Neural progenitor cell (in vitro differentiated cells): ENCODE data around the gene TIAM2. TPM values are rescaled to one million over a fixed set of nuclear protein-coding genes. Genes with fewer than 3 reads are reported as not detected.
"Not testable (repeated sequence)": the region's sequence is repeated elsewhere in the genome, so short reads cannot be mapped to it uniquely, and the experiment has no call there.

Experiments used
- DNase-seq: peaks from one replicate; pipeline ENCODE4 v3.0.0-alpha.2; 2016; ENCODE audit warnings: low spot score
- H2AFZ ChIP-seq: fragments of 200-600 bp; sonication (generic); replicated peaks from 2 replicates; pipeline ENCODE4 v1.6.1; 2016; ENCODE audit warnings: antibody characterized with exemption
- H3F3A ChIP-seq: fragments of 200-600 bp; sonication (generic); 2 replicates; pipeline ENCODE4 v1.6.1; 2016; ENCODE audit warnings: antibody characterized with exemption, low read depth
- H3K27ac ChIP-seq: fragments of 200-600 bp; sonication (generic); 2 replicates; pipeline ENCODE4 v1.5.1; 2016; ENCODE audit warnings: mild to moderate bottlenecking
- H3K27me3 ChIP-seq: fragments of 200-600 bp; sonication (generic); 2 replicates; pipeline ENCODE4 v1.6.1; 2016; ENCODE audit warnings: mild to moderate bottlenecking, moderate library complexity
- H3K36me3 ChIP-seq: fragments of 200-600 bp; sonication (generic); 2 replicates; pipeline ENCODE4 v1.5.1; 2016
- H3K4me1 ChIP-seq: fragments of 200-600 bp; sonication (generic); 2 replicates; pipeline ENCODE4 v1.6.1; 2016; ENCODE audit warnings: mixed run types
- H3K4me2 ChIP-seq: fragments of 200-600 bp; sonication (generic); 2 replicates; pipeline ENCODE4 v1.6.1; 2016
- H3K4me3 ChIP-seq: fragments of 200-600 bp; sonication (generic); 2 replicates; pipeline ENCODE4 v1.5.1; 2016
- H3K79me2 ChIP-seq: fragments of 200-600 bp; sonication (generic); 2 replicates; pipeline ENCODE4 v1.6.1; 2016; ENCODE audit warnings: low read depth
- H3K9ac ChIP-seq: fragments of 200-600 bp; sonication (generic); 2 replicates; pipeline ENCODE4 v1.6.1; 2016
- H3K9me3 ChIP-seq: fragments of 200-600 bp; sonication (generic); 2 replicates; pipeline ENCODE4 v1.5.1; 2016; ENCODE audit warnings: low read depth
- H4K20me1 ChIP-seq: fragments of 200-600 bp; sonication (generic); 2 replicates; pipeline ENCODE4 v1.6.1; 2016; ENCODE audit warnings: low read depth
- H3K27ac Mint-ChIP-seq: 3 replicates; pipeline ENCODE4 v1.8.0; 2021; ENCODE audit warnings: mixed read lengths
- H3K27me3 Mint-ChIP-seq: 2 replicates; pipeline ENCODE4 v1.8.0; 2022; ENCODE audit warnings: low read depth, mild to moderate bottlenecking, inconsistent platforms, moderate library complexity, mixed read lengths; ENCODE audit not compliant: insufficient read depth
- H3K36me3 Mint-ChIP-seq: 3 replicates; pipeline ENCODE4 v1.8.0; 2021; ENCODE audit warnings: mixed read lengths
- H3K4me1 Mint-ChIP-seq: 3 replicates; pipeline ENCODE4 v1.8.0; 2021; ENCODE audit warnings: mixed read lengths
- H3K4me3 Mint-ChIP-seq: 3 replicates; pipeline ENCODE4 v1.8.0; 2021; ENCODE audit warnings: mild to moderate bottlenecking, moderate library complexity, mixed read lengths
- H3K9me3 Mint-ChIP-seq: 3 replicates; pipeline ENCODE4 v1.8.0; 2020; ENCODE audit warnings: mixed read lengths
- EZH2 ChIP-seq: fragments of 200-600 bp; sonication (generic); IDR thresholded peaks from 2 replicates; pipeline ENCODE4 v1.6.1; 2017; ENCODE audit warnings: antibody characterized with exemption, mild to moderate bottlenecking, moderate library complexity
- EZH2phosphoT487 ChIP-seq: fragments of 200-600 bp; sonication (generic); IDR thresholded peaks from 2 replicates; pipeline ENCODE4 v1.6.1; 2017; ENCODE audit warnings: antibody characterized with exemption
- total RNA-seq: library from RNA; depleted of rRNA; stranded (reverse); fragments of >200 nt; gene quantifications from 2 replicates; pipeline ENCODE4 v1.2.3, GENCODE V29; 2015; ENCODE audit warnings: low replicate concordance
- TF ChIP-seq, protein P1 (sequence below): fragments of 200-600 bp; sonication (generic); IDR thresholded peaks from 2 replicates; pipeline ENCODE4 v1.5.1; 2017; ENCODE audit warnings: antibody characterized with exemption, mild to moderate bottlenecking

The TIAM2 gene
- total RNA-seq, 1 donor from 2014 or later, result 22.8 TPM

DNA sequence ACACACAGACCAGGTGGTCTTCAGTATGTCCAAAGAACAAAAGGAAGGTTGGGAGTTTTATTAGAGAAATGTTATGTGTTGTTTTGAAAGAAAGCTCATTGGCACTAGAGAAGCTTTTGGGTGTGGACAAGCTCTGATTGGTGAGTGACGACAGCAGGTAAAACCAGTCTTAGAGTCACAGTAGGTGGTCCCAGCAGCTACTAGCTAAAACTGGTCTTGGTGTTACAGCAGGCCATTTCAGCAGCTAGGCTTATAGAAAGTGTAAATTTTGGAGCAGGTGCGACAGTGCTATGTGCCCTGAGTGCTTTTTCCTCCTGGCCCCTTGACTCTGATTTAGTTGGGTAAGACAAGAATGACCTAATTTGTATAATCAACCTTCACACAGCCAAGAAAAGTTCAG, 272.3 kb downstream of the TIAM2 start:
- Mint-ChIP-seq H3K27ac (no peak overlapping the region), H3K4me1 (peaks cover 39% of the 10 kb centered on the region), H3K36me3 (peaks cover 20% of the 10 kb centered on the region), H3K9me3 (no peaks in the 10 kb centered on the region), H3K4me3 (no peak overlapping the region), H3K27me3 (peaks cover 3% of the 10 kb centered on the region)
- peaks cover 14% of the 10 kb centered on the region for H3F3A ChIP-seq
- no peaks in the 10 kb centered on the region for H3K79me2 ChIP-seq
- no peaks in the 10 kb centered on the region for H3K36me3 ChIP-seq
- H3K9me3 ChIP-seq, result no peaks in the 10 kb centered on the region
- H4K20me1 ChIP-seq, result peaks cover 7% of the 10 kb centered on the region
- no peak for DNase-seq
- H2AFZ ChIP-seq, result no peak overlapping the region
- TF ChIP-seq, protein P1, sequence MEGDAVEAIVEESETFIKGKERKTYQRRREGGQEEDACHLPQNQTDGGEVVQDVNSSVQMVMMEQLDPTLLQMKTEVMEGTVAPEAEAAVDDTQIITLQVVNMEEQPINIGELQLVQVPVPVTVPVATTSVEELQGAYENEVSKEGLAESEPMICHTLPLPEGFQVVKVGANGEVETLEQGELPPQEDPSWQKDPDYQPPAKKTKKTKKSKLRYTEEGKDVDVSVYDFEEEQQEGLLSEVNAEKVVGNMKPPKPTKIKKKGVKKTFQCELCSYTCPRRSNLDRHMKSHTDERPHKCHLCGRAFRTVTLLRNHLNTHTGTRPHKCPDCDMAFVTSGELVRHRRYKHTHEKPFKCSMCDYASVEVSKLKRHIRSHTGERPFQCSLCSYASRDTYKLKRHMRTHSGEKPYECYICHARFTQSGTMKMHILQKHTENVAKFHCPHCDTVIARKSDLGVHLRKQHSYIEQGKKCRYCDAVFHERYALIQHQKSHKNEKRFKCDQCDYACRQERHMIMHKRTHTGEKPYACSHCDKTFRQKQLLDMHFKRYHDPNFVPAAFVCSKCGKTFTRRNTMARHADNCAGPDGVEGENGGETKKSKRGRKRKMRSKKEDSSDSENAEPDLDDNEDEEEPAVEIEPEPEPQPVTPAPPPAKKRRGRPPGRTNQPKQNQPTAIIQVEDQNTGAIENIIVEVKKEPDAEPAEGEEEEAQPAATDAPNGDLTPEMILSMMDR, result no peak
- no peak for TF ChIP-seq EZH2
- TF ChIP-seq EZH2phosphoT487, result no peak
- no peak overlapping the region for H3K4me2 ChIP-seq
- H3K27me3 ChIP-seq, result no peaks in the 10 kb centered on the region
- H3K4me1 ChIP-seq, result peaks cover 24% of the 10 kb centered on the region
- H3K9ac ChIP-seq, result no peak overlapping the region
- H3K4me3 ChIP-seq, result no peak overlapping the region
- no peak overlapping the region for H3K27ac ChIP-seq

DNA sequence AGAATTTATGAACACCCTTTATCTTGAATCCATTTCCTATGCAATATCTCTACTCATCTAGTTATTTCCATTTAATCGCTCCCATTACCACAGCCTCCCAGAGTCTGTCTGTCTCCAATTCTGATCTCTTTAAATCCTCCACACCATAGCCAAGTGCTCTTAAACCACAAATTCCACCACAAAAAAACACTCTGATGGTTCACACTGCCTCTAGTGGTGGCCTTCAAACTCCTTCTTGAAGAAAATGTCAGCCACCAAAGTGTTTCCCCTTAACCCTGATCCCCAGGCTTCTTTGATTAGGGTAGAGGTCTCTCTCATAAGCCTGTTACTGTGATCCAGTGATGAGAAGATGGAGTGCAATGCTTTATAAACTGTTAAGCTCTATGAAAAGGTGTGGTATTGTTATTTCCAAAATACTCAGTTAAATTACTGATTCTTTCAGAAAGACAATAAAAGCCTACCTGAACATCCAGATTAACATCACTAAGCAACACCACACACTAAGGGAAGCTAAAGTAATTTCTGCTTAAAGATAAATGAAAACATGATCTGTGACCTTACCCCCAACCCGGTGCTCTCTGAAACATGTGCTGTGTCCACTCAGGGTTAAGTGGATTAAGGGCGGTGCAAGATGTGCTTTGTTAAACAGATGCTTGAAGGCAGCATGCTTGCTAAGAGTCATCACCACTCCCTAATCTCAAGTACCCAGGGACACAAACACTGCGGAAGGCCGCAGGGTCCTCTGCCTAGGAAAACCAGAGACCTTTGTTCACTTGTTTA, 273.2 kb downstream of the TIAM2 start:
- H3K4me2 ChIP-seq, H3K36me3 ChIP-seq, H2AFZ ChIP-seq, H3K27ac ChIP-seq, H3K79me2 ChIP-seq, H3K9ac ChIP-seq, H3K27me3 Mint-ChIP-seq, H3K9me3 Mint-ChIP-seq, H4K20me1 ChIP-seq, H3K4me3 ChIP-seq, H3K27me3 ChIP-seq, H3K9me3 ChIP-seq, H3K27ac Mint-ChIP-seq, H3K4me3 Mint-ChIP-seq: not testable (repeated sequence)
- Mint-ChIP-seq H3K4me1 (peaks cover 42% of the 10 kb centered on the region), H3K36me3 (peaks cover 20% of the 10 kb centered on the region)
- Histone ChIP-seq H3F3A (peaks cover 14% of the 10 kb centered on the region), H3K4me1 (peaks cover 32% of the 10 kb centered on the region)
- DNase-seq, result peak; percentile 50
- TF ChIP-seq, protein P1, result peak; percentile 62

DNA sequence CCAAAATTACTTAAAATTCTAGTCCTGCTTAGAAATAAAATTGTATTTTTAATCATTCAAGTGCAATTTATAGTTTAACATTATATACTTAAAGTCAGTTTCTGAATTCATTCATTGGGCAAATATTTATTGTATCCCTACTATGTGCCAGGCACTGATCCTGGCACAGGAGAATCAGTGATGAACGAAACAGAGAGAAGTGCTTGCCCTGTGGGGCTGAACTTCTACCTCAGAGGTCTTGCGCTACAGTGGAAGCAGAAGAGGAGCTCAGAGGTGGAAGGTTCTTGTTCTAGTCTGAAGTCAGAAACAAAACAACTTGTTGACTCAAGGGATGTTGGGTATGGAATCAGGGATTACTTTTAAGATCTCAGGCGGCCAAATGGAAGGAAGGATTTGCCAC, 274.6 kb downstream of the TIAM2 start:
- peaks cover 14% of the 10 kb centered on the region for H3F3A ChIP-seq
- peaks cover 3% of the 10 kb centered on the region for H3K27me3 Mint-ChIP-seq
- no peak for DNase-seq
- no peaks in the 10 kb centered on the region for H3K27me3 ChIP-seq
- H3K4me2 ChIP-seq, result no peak overlapping the region
- no peak overlapping the region for H3K4me3 Mint-ChIP-seq
- H3K79me2 ChIP-seq, result no peaks in the 10 kb centered on the region
- peaks cover 7% of the 10 kb centered on the region for H4K20me1 ChIP-seq
- TF ChIP-seq, protein P1, result no peak
- no peak for TF ChIP-seq EZH2
- no peak for TF ChIP-seq EZH2phosphoT487
- H3K4me3 ChIP-seq, result no peak overlapping the region
- H3K36me3 Mint-ChIP-seq, result peaks cover 13% of the 10 kb centered on the region
- no peak overlapping the region for H3K9ac ChIP-seq
- peaks cover 36% of the 10 kb centered on the region for H3K4me1 ChIP-seq
- peaks cover 47% of the 10 kb centered on the region for H3K4me1 Mint-ChIP-seq
- no peak overlapping the region for H3K27ac ChIP-seq
- peak overlapping the region; percentile 39 for H3K27ac Mint-ChIP-seq
- H3K9me3 ChIP-seq, result no peaks in the 10 kb centered on the region
- H2AFZ ChIP-seq, result no peak overlapping the region
- no peaks in the 10 kb centered on the region for H3K9me3 Mint-ChIP-seq
- H3K36me3 ChIP-seq, result no peaks in the 10 kb centered on the region
